IPS-18c (cell line): Measurements from ENCODE around the gene PLEKHA3.
"Not testable (repeated sequence)": the region's sequence is repeated elsewhere in the genome, so short reads cannot be mapped to it uniquely, and the experiment has no call there.

ENCODE experiments used
- H3K4me3 ChIP-seq: 2 replicates; pipeline ENCODE4 v1.7.0; 2013; ENCODE audit warnings: low read depth, mild to moderate bottlenecking, low read length, moderate library complexity; ENCODE audit not compliant: insufficient read depth
- H3K9me3 ChIP-seq: one replicate; pipeline ENCODE4 v1.6.1; 2013; ENCODE audit warnings: mild to moderate bottlenecking, low read length, moderate library complexity; ENCODE audit not compliant: control insufficient read depth, insufficient read depth

Gene PLEKHA3

DNA sequence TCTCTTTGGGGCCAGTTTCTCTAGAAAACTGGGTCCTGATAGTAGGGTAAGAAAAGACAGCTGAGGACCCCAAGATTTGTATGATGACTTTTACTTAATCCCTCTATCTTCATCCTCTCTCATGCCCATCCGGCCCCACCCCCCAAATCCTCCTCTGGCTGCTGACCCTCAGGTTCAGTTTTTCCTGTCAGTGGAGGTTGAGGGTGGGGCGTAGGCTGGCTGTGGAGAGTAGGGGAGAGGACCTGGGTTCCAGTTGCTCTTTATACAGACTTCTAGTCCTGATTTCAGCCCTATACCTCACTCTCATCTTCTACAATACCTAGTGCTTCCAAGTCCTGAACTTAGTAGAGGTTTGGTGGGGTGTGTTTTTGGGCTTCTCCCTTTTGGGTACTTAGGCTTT is 28.4 kb downstream of the PLEKHA3 start:
- no peaks in the 10 kb centered on the region for H3K9me3 ChIP-seq
- H3K4me3 ChIP-seq, result no peak overlapping the region

DNA sequence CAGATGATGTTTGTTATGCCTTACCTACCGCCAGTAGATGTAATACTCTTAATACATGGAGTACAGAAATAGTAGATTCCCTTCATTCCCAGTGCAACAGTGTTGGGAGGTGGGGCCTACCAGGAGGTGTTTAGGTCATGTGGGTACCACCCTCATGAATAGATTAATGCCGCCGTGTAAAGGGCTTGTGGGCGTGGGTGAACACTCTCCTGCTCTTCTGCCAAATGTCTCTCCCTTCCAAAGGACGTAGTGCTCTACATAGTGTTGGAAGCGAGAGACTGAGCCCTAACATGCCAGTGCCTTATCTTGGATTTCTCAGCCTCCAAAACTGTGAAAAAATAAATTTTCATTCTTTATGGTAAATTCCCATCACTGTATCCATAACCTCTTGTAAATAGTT is 30.1 kb downstream of the PLEKHA3 start:
- Histone ChIP-seq H3K4me3 (no peak overlapping the region), H3K9me3 (no peaks in the 10 kb centered on the region)

DNA sequence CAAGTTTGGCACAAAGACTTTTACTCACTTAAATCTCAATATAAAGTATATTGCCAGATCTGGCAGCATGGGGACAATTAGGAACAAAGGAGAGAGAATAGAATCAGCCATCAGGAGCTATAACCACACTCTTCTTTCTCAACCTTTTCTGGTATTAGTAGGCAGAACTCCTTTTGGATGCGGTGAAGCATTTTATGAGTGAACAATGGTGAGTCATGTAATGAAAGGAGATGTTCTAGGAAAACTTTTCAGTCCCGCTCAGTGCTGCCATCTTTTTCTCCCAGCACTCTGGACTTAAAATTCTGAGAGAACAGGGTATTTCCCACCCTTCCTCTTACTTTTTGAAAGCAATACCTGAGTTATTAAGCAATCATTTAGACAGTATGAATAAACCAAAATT is 32.2 kb downstream of the PLEKHA3 start:
- Histone ChIP-seq H3K4me3 (no peak overlapping the region), H3K9me3 (no peaks in the 10 kb centered on the region)

DNA sequence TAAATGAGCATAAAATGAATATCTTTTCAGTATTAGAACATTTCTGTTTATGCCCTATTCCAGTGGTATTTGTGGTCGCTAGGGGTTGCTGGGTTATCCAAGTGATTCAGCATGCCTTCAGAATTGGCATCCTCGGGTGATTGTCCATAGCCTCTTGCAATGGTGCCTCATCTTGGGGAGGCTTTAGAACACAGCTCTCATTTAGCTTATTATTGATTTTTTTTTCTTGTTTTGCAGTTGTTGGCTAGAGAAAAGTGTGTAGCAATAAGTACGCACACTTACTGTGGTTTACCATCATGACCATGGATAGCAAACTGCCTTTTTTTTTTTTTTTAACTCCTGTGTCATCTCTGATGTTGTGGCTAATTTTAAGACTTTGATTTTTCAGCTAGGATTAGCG is 33.6 kb downstream of the PLEKHA3 start:
- H3K9me3 ChIP-seq, result no peaks in the 10 kb centered on the region
- H3K4me3 ChIP-seq, result no peak overlapping the region

DNA sequence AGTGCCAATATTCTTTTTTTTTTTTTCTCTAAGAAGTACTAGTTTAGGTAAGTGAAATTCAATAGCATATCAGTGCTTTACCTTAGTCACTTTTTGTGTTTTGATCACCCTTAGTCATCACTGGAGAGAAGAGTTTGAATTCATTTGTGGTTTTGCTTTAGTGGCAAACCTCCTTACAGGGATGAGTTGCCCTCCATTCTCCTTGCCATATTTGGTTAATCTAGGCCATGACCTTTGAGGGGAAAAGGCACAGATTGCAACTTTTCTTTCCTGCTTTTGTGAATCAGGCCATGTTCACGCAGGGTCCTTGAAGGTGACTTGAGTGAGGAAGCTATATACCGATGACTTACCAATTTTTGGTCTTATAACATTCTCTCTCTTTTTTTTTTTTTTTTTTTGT is 34.4 kb downstream of the PLEKHA3 start:
- H3K4me3 ChIP-seq, result no peak overlapping the region
- H3K9me3 ChIP-seq, result no peaks in the 10 kb centered on the region

DNA sequence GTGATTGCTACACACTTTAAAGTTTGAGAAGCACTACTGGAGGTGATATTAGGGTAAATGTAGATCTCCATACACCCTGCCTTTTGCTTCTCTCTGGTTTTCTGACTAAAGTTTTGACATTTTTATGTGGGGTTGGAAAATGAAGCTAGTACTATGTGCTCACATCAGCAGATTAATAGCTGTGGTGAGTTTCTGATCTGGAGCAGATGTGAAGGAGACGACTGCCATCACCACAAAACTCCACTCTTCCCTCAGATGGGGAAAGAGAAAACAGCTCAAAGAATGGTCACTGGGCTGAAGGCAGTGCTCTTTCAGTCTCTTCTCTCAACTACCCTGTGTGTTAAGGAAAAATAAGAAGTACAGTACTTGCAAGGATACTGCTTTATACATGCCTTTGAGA is 37.2 kb downstream of the PLEKHA3 start:
- Histone ChIP-seq H3K4me3 (no peak overlapping the region), H3K9me3 (no peaks in the 10 kb centered on the region)

DNA sequence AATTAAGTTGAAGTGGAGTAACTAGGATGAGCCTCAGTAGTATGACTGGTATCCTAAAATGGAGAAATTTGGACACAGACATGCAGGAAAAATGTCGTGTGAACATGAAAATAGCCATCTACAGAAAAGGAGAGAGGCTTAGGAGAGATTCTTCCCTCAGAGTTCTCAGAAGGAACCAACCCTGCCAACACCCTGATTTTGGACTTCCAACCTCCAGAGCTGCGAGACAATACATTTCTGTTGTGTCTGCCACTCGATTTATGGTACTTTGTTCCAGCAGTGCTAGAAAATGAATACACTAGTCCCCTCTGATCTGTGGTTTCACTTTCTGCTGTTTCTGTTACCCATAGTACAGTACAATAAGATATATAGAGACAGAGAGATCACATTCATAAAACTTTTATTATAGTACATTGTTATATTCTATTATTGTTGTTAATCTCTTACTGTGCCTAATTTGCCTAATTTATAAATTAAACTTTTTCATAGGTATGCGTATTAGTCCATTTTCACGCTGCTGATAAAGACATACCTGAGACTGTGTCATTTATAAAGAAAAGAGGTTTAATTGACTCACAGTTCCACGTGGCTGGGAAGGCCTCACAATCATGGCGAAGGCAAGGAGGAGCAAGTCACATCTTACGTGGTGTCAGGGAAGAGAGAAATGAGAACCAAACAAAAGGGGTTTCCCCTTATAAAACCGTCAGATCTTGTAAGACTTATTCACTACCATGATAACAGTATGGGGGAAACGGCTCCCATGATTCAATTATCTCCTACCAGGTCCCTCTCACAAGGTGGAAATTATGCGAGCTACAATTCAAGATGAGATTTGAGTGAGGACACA is 41.3 kb downstream of the PLEKHA3 start:
- Histone ChIP-seq H3K9me3 (no peaks in the 10 kb centered on the region), H3K4me3 (no peak overlapping the region)

DNA sequence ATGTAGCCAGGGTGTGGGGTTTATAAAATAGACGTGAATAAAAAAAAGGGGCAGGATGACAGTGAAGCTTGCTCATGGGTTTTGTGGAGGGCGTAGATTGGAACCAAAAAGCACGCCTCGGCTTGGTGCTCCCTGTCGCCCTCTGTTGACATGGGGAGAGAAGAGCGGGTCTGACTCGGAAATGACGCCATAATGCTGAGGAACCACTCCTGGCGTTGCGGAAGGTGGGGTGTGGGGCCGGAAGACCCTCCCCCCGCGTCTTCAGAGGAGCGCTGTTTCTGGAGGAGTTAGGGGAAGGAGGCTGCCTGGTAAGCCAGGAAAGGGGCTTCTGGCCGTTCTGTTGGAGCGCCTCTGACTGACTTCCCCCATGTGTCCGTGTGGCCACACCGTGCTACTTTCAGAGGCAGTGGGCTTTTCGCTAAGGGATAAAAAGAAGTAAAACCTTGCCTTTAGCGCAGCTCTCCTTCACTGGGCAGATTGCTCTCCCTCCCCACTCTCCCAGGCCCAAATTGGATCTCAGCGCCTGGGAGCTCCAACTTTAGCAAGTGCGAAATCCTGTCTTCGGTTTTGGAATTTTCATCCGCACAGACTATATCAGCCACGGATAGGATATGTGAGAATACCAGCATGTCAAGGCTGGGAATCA is 42.8 kb downstream of the PLEKHA3 start:
- Histone ChIP-seq H3K9me3 (no peaks in the 10 kb centered on the region), H3K4me3 (peak overlapping the region; percentile 88)

DNA sequence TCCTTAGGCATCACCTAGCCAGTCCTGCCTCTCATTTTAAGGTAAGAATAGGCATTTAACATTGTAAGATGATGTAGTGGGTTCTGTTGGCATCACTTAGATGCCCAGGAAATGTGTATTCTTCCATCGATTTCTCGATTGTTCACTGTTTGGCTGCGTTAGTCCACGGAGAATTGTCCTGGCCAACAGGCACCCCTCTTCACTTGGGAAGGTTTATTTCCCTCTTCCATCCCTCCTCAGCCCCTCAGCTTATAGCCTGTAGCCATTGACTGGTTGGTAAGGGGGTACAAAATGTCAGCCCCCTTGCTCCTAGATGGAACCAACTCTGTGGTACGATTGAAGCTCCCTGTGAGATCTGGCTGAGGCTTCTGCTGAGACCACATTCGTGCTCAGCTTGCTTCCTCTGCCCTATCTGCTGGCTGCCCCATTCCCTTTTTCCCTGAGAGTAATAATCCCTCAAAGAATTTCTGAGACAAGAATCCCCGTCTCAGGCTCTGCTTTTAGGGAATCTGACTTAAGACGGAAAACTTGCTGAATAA is 43.4 kb downstream of the PLEKHA3 start:
- H3K4me3 ChIP-seq, result peak overlapping the region; percentile 88

DNA sequence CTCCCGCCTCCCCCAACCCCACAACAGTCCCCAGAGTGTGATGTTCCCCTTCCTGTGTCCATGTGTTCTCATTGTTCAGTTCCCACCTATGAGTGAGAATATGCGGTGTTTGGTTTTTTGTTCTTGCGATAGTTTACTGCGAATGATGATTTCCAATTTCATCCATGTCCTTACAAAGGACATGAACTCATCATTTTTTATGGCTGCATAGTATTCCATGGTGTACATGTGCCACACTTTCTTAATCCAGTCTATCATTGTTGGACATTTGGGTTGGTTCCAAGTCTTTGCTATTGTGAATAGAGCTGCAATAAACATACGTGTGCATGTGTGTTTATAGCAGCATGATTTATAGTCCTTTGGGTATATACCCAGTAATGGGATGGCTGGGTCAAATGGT is 44.8 kb downstream of the PLEKHA3 start:
- H3K9me3 ChIP-seq, H3K4me3 ChIP-seq: not testable (repeated sequence)

More for the DNA sequence above, 43.4 kb downstream of the PLEKHA3 start:
- H3K9me3 ChIP-seq, result no peaks in the 10 kb centered on the region

DNA sequence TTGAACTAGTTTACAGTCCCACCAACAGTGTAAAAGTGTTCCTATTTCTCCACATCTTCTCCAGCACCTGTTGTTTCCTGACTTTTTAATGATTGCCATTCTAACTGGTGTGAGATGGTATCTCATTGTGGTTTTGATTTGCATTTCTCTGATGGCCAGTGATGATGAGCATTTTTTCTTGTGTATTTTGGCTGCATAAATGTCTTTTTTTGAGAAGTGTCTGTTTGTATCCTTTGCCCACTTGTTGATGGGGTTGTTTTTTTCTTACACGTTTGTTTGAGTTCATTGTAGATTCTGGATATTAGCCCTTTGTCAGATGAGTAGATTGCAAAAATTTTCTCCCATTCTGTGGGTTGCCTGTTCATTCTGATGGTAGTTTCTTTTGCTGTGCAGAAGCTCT is 45.2 kb downstream of the PLEKHA3 start:
- not testable (repeated sequence) for H3K9me3 ChIP-seq, H3K4me3 ChIP-seq

DNA sequence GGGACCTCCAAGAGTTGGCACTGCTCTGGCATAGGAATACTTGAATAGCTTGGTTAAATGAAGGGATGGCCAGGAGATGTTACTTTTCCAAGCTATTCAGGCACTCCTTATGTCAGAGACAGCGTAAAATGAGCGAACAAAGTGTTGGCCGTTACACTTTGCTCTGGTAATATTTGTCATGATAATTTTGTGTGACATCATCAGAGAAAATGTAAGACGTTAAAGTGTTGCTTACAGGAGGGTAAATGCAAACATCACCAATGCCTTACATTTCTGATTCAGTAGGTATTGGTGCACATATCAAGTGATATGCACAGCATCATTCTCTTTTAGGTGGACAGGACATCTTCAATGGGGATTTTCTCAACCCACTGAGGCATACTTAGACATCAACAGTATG is 46.0 kb downstream of the PLEKHA3 start:
- no peaks in the 10 kb centered on the region for H3K9me3 ChIP-seq
- no peak overlapping the region for H3K4me3 ChIP-seq

DNA sequence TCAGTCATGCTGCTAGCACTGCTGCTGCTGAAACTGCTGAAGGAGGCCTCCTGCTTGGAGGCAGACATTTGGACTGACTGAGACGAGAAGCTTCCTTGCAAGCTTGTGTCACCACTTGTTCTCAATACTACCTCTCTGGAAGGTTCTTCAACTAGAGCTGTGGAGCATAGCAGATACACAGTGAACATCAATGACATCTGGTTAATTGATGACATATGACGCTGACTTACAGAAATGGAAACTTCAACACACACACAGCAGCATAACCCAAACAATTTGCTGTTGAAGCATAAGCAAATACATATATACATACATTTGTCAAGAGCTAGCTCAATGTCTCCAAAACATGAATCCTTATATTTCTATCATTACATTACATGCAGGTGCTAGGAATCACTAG is 47.3 kb downstream of the PLEKHA3 start:
- Histone ChIP-seq H3K9me3 (no peaks in the 10 kb centered on the region), H3K4me3 (no peak overlapping the region)

DNA sequence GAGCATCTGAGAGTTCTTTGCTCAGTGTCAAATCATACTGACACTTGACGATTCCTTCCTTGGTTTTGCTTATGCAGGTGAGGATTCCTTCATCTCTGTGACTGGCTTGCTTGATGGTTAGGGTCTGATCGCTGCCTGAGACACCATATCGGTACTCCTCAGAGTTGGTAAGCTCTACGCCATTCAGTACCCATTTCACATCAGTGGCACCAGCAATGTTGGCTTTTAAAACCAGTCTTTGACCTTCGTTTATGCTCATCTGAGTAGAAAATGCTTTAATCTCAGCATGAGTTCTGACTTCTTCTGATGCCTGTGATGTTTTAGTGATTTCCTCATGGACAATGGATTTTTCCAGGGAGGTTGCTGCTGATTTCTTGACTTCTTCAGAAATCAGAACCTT is 48.4 kb downstream of the PLEKHA3 start:
- no peak overlapping the region for H3K4me3 ChIP-seq
- H3K9me3 ChIP-seq, result no peaks in the 10 kb centered on the region

DNA sequence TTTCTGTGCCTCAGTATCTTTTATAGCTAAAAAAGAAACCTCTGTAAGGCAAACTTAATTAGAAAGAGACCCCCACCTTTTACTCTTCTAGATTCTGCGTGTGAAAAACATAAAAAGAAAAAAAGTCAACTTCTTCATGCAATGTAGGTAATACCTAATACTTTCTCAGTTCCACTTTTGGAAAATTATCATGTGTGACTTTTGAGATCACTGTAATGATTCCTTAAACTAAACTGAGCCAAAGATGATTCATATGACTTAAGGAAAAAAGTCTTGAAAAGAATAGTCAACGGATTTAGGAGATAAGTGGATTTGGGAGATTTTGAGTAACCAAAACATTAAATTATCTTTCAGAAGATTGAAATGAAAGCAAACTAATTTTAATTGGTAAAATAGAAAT is 48.9 kb downstream of the PLEKHA3 start:
- Histone ChIP-seq H3K9me3 (no peaks in the 10 kb centered on the region), H3K4me3 (no peak overlapping the region)

DNA sequence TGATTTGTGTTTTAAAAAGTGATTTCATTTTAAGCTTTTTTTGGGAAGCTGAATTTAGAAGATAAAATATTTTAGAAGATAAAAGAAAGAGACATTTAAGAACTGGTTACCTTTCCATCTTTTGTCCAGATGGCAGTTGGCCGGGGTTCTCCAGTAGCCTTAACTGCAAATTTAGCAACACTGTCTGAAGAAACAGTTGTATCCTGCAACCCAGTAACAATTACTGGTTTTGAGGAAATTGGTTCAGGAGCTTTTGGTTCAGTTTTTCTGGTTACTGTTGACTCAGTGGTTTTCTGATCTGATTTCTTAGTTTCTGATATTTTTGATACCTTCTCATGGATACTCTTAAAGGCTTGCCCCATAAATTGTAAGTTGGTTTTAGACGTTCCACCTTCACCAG is 49.9 kb downstream of the PLEKHA3 start:
- Histone ChIP-seq H3K9me3 (no peaks in the 10 kb centered on the region), H3K4me3 (no peak overlapping the region)

DNA sequence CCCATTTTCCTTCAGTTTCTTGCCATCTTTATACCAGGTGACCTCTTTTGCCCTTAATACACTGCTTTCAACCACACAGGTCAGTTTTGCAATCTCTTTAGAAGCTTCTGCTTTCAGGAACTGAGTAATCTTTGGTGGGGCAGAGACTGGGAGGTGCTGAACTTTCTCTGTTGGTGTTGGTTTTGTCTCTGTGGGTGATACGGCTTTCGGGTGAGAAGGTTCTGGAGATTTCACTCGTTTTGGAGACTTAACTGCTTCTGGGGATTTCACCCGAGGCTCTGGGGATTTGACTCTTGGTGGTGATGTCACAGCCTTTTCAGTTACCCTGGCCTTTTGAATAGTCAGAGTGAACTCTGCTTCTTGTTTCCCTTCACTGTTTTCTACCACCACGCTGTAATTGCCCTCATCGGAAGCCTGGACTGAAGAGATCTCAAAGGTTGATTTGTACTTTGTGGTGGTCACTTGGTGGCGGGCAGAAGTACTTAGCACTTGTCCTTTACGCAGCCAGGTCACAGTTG is 50.4 kb downstream of the PLEKHA3 start:
- H3K9me3 ChIP-seq, result no peaks in the 10 kb centered on the region
- no peak overlapping the region for H3K4me3 ChIP-seq

DNA sequence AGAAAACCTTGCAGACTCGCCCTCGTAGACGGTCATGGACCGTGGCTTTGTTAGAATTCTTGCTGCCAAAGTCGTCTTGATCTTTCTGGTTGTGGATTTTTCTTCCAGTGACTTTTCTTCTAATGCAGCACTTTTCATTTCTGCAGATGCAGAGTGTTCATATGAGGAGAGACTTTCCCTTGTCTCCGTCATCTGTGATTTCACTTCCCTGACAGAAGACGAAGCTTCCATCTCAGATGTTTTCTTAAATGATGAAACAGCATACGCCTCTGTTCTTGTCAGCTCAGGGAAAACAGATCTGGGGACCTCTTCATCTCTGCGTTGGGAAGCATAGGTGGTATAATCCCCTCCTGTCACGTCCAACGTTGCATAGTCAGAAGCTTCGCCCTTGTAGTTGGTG is 50.9 kb downstream of the PLEKHA3 start:
- Histone ChIP-seq H3K9me3 (no peaks in the 10 kb centered on the region), H3K4me3 (no peak overlapping the region)
